Measurements from ENCODE around the gene PLXNB3.

DNA sequence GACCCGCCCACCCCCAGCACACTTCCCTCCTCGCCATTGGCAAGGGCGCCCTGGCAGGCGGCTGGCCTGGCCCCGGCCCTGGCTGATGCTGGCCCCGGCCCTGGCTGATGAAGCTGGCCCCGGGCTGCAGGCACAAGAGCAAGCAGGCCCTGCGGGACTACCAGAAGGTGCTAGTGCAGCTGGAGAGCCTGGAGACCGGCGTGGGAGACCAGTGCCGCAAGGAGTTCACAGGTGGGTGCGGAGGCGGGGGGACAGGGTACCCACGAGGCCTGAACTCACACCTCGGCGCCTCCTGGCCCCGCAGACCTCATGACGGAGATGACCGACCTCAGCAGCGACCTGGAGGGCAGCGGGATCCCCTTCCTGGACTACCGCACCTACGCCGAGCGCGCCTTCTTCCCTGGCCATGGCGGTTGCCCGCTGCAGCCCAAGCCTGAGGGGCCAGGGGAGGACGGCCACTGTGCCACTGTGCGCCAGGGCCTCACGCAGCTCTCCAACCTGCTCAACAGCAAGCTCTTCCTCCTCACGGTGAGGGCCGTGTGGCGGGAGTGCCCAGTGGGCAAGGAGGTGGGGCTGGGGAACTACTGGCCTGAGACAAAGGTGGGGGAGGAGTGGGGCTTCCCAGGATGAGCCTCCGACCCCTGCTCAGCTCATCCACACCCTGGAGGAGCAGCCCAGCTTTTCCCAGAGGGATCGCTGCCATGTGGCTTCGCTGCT is 10.7 kb downstream of the PLXNB3 start:
- TF ChIP-seq, protein P1, sequence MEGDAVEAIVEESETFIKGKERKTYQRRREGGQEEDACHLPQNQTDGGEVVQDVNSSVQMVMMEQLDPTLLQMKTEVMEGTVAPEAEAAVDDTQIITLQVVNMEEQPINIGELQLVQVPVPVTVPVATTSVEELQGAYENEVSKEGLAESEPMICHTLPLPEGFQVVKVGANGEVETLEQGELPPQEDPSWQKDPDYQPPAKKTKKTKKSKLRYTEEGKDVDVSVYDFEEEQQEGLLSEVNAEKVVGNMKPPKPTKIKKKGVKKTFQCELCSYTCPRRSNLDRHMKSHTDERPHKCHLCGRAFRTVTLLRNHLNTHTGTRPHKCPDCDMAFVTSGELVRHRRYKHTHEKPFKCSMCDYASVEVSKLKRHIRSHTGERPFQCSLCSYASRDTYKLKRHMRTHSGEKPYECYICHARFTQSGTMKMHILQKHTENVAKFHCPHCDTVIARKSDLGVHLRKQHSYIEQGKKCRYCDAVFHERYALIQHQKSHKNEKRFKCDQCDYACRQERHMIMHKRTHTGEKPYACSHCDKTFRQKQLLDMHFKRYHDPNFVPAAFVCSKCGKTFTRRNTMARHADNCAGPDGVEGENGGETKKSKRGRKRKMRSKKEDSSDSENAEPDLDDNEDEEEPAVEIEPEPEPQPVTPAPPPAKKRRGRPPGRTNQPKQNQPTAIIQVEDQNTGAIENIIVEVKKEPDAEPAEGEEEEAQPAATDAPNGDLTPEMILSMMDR (IDR thresholded peaks at IDR 0.05; ENCODE audit: low read length): no peak
- TF ChIP-seq EZH2 (optimal IDR thresholded peaks at IDR 0.05; ENCODE audit: low read depth, low read length): no peak

Measured in MM.1S (cell line).